NOMO-1 treated with dmso at 0.1 percent for 144 hours (cell line): ENCODE results near the gene DSP.

Experiments used
- DNase-seq: peaks from one replicate; lab custom pipeline; 2025; ENCODE audit not compliant: unreplicated experiment; lab: John Stamatoyannopoulos, UW

The DSP gene

DNA sequence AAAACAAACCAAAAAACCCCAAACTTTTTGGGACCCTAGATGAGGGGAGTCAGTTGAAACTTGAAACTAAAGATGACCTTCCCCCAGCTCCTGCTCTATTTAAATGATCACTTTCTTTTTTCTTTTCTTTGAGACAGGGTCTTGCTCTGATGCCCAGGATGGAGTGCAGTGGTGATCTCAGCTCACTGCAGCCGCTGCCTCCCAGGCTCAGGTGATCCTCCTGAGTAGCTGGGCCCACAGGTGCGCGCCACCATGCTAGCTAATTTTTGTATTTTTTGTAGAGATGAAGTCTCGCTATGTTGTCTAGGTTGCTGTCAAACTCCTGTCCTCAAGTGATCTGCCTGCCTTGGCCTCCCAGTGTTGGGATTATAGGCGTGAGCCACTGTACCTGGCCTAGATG lies 7.3 kb upstream of the DSP start:
- DNase-seq: no peak

DNA sequence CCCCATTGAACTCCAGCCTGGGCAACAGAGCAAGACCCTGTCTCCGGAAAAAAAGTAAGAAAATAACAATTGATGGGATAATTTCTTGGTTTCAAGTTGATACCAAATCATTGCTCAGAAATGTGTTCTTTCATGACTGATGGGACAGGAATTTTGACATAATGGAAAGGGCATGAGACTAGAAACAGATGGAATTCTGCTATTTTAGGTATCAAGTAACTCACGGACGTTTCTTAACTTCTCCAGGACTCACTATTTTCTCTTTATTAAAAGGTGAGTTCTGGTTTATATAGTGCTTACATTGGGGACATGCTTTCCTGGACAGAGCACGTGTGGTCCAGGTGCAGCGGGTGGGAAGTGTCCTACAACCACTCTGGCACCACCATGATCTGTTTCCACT lies 6.0 kb upstream of the DSP start:
- DNase-seq: no peak

DNA sequence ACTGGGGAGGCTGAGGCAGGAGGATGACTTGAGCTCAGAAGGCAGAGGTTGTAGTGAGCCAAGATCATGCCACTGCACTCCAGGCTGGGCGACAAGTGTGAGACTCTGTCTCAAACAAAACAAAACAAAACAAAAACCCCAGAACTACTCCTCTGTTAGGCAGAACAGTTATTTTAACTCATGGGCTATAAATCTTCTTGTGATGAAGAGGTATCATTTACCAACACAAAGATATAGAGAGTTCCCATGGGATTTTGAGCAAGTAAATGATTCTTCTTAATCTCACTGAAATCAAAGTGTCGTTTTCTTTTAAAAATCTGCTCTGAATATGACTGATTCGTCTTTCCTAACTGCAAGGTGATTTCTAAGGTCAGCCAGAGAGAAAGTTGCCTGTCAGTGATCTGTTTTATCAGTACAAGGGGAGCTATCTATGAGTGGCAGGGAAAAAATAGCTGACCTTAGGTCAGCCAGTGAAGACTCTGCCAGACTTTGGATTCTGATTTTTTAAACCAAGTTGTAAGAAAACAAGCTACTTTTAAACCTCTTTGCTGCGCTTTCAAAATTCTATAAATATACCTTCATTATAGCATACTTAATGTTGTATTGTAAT lies 3.8 kb upstream of the DSP start:
- no peak for DNase-seq

DNA sequence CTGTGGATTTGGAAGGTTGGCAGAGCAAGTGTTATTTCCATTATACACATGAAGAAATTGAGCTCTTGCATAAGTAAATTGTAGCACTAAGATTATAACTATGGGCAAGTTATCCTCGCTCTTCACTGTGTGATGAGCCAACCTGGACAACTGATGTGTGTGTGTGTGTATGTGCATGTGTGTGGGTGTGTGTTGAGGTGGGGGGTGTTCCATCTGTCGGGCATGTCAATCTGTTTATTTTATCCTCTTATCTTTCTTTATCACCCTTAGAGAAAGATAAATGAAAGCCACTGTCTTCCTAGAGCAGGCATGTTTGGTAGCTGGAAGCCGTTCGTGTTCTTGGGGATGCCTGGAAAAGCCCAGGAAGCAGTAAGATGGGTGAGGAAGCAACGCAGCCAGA lies 3.0 kb upstream of the DSP start:
- DNase-seq: no peak

DNA sequence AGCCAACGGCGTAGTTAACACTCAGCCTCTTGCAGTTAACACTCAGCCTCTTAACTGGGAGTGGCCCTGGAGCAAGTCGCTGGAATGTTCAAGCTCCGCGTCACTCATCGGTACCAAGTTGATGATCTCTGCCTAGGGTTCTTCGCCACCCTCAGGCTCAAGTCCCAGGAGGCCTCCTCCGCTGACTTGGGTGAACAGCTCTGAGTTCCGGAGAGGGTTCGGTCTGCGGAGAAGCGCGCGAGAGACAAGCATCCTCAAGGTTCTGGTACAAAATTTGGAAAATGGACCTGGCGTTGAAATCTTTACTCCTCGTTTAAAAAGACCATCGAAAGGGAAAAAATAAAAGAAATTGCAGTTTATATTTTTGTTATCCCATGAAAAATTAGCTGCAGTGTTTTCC lies 876 bp upstream of the DSP start:
- no peak for DNase-seq

DNA sequence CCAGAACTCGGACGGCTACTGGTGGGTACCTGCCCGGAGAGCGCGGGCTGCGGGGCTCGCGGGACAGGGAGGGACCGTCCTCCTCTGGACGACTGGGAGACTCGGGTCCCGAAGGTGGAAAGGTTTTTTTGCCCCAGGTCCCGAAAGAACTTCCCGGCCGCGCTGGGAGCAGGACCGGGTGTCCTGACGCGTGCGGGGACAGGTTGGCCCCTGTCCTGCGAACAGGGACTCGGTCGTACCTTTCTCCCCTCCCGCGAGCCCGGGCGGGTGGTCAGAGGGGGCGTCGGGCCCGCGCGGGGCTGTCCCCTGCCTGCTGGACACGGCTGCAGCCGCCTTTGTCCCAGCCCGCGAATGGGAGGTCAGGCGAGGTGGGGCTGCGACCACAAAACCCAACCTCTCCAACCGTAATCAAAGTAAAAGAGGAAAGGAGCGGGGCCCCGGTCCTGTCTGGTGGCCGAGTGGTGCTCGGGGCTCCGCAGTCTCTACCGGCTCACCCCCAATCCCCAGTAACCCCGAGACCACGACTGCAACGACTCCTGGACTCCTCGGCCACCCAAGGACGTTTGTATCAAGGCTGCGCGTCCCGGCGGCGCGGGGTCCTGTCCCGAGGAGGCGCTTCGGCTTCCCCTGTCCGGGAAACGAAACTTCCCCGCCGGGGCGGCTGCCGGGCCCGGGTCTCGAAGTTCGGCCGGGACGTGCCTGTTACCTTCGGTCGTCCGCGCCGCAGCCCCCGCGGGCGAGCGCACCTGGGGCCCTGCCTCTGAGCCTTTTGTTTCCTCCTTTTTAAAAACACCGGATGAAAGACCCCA lies 798 bp downstream of the DSP start:
- no peak for DNase-seq

DNA sequence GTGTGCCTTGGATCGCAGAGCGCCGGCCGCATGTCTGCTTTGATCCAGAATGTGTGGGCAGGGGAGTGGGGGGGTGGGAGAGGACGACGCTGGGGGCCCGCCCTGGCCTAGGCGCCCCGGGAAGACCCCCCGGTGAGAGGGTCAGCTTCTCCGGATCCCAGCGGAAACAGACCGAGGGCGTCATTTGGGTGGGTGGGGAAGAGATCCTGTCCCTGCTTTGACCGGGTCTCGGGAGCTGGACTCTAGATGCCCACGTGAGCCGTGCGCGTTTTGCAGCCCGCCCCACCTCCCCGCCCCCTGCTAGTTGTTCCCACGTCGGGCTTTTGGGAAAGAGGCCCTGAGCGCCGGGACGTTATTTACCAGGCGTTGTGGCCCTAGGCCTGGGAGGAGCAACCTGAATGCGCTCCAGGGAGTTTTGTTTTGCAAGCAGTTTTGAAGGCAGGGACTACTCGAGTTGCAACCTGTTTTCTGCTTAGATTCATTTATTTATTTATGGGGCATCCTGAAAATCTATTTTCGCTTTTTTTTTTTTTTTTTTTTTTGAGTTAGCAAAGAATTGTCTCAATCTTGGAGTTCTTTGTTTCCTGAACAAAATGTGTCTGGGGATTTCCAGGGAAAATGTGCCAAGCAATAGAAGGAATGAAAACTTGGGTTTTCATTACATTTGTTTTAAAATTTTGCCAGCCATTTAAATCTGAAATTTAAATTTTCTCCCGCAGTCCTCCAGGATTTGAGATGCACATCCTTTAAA lies 1.6 kb downstream of the DSP start:
- no peak for DNase-seq

DNA sequence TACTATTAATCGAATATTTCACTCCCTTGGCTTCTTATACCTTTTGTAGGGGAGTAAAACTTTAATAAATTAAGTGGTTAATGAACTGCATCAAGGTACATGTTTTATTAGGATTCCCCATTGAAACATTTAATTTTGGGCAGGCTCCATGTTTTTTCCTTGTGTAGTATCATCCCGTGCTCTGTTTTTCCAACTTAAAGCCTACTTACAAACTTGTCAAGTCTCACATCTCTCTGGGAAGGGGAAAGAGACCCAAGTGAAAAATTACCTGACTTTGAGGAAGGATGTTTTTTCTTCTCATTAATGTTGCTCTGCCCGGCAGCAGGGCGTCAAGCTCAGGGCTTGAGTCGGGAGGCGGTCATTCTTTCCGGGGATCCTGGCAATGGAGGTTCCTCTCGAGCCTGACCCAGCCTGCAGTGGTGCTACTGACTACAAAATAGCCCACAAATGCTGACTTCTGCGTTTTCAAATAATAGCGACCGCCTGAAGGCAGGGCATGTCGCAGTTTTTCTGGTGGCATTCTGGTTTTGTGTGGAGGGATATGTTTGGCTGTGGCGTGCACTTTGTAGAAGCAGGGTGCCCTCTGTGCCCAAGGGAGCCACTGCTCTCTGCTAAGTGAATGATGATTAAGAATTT lies 2.4 kb downstream of the DSP start:
- no peak for DNase-seq

DNA sequence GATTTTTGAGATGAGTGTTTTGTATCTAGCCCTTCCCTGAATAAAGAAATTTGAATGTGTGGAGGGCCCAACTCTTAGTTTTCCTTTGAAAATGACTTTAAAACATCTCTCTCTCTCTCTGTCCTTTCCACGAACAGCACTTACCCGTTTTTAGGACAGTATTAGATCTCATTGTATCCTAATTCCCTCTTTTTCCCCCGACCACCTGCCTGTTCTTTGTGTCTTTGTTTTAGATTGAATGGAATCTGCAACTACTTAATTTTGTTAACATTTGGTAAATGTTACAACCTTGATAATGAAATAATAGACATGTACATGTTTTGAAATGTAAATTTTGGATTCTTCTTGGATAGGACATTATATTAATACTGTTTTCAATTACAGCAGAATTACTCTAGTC lies 3.1 kb downstream of the DSP start:
- DNase-seq: no peak

DNA sequence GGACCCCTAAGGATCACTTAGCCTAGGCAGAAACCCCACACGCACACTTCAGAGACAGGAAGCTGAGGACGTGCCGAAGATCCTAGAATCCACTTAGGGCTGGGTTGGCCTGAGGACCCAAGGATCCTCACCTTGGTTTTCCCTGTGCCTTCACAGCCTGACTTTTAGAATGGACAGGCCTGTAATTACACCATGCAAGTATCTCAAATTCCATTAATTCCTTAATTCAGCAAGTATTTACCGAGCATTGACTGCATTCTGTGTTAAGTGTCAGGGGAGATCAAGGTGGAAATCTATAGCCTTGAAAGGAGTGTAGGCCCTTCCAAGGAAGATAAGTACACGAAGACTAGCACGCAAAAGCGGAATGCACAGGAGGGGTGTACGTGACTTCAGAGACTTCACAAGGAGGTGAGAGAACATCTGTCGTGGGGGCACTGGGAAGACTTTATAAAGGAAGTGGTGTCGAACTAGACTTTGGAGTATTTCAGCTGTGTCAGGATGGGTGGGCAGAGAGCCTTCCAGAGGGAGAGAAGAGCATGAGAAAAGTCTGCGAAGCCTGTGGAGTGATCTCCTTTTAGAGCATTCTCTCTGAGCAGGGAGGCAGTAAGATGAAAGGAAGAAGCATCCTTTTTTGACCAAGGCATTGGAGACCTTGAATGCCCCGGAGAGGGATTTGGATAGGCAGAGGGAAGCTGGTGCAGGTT lies 4.0 kb downstream of the DSP start:
- no peak for DNase-seq

DNA sequence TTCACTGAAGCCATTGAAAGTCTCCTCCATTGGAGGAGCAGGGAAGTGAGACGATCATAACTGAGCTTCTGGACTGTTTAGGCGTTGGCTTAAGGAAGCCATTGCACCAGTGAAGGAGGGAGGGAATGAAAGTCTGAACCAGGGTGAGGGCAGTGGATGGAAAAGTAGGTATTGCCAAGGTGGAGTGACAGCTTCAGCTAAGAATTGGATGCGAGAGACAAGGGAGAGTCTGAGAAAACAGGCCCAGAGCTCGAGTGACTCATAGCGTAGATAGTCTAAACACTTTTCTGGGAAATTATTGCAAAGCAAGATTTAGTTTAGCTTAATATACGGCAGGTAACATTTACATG lies 4.5 kb downstream of the DSP start:
- no peak for DNase-seq

DNA sequence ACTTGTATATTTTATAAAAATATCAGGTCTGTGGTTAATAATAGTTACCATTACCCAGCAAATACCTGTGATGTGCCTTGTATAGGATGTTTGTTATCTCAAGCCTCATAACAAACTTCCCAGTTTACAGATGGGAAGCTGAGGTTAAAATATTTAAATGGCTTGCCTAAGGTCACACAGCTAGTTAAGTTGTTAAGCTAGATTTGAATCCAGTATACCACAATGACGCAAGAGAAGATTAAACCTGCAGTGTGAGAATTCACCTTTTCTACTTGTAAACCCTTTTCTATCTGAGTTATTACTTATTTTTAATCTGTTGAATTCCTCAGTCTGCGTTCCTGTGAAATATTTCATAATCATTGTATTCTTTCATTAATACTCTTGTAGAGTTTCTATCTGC lies 4.9 kb downstream of the DSP start:
- DNase-seq: no peak

DNA sequence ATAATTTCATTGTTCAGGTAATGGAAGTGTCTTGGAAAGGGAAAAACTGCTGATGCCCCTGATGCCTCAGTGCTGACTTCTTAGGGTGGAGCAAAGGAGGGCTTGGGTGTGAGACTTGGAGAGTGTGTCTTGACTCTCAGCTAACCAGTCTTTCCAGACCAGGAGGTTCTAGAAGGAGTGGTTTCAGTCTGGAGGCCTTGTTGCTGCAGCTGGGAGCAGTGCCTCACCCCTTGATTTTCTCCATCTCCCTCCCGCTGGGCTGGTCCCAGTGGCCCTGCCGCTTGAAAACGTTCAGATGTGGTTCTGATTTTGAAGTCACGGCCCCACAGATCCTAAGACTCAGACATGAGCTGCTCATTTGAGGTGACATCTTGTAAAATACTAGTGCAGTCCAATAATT lies 5.4 kb downstream of the DSP start:
- no peak for DNase-seq

DNA sequence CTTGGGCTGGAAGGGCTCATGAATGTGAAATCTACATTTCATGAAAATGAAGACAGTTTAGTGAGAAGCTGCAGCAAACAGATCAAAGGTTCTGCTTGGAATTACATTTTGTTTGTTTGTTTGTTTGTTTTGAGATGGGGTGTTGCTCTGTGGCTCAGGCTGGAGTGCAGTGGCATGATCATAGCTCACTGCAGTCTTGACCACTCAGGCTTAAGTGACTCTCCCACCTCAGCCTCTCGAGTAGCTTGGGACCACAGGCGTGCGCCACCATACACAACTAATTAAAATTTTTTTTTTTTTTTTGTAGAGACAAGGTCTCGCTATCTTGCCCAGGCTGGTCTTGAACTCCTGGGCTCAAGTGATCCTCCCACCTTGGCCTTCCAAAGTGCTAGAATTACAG lies 5.8 kb downstream of the DSP start:
- no peak for DNase-seq

DNA sequence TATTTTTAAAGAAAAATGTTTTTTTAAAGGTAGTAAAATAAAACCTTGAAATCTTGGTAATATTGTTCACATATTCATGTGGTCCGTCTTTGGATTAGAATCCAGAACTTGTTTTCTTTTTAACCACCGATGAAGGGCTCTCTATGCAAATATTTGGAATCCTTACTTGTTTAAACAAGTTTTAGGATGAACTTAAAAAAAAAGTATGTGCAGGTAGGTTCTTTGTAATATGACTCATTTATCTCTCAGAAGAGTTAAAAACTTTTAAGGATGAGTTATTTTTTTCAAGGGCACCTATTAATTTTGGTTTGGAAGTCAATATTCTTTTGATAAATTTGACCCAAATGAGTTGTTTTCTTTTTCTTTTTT lies 8.9 kb downstream of the DSP start:
- DNase-seq: no peak

DNA sequence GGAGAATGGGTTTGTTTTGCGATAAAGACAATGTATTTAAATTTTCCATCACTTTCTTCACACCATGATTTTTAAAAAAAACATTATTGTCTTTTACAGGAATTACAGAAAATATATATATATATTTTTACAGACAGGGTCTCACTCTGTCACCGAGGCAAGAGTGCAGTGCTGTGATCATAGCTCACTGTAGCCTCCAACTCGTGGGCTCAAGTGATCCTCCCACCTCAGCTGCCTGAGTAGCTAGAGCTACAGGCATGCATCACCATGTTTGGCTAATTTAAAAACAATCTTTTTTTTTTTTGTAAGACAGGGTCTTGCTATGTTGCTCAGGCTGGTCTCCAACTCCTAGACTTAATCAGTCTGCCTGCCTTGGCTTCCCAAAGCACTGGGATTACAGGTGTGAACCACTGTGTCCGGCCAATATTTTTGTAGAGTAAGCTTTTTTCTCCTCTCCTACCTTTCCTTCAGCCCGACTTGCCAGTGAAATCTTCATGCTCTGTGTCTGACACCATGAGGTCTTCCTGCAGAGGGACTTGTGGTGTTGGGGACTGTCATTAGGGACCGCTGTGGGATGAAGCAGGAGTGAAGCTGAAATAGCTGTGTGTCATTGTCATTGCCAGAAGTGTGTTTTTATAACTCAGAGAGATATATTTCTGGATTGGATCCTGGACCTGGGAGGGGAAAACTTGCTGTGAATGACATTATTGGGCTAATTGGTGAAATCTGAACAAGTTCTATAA lies 13.2 kb downstream of the DSP start:
- no peak for DNase-seq

DNA sequence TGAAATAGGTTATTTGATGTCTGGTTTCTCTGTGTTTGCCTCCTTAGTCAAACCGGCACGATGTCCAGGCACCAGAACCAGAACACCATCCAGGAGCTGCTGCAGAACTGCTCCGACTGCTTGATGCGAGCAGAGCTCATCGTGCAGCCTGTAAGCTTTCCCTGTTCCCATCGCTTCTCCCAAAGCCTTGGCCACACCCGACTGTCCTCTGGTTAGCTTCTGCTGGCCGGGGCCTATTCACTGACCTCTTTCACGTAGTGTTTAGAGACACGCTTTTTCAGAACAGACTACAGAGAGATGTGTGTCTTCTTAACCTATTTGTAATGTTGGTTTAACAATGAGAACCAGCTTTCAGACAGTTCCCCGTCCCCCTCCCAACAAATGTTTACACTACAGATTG lies 14.2 kb downstream of the DSP start:
- DNase-seq: no peak

DNA sequence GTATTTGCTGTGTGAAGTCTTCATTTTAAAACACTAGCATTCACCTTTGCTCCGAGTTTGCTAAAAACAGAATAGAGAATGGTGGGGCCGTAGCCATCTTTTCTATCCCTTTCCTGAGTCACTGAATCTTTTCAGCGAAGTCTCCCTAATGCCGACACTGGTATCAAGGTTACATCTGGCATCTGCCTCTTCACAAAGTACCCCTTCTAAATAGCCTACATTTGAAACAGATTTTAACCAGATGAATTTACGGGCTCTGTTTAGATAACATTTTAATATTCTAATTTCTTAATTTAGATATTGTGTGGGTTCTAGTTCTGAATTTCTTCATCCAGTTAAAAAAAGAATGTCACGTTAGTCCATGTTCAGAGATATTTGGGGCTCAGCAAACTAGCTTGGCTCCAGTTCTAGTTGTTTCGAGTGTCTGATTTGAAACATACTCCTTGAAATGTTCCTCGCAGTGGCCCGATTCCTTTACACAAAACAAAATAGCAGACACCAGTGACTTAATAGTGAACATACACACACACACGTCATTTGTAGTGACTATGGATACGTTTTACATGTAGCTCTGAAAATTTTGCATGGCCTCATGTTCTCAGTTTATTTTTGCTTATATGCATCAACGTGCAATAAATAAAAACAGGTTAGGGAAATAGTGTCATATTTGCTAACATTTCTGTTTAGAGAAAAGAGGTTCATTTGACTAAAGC lies 15.1 kb downstream of the DSP start:
- DNase-seq: no peak

DNA sequence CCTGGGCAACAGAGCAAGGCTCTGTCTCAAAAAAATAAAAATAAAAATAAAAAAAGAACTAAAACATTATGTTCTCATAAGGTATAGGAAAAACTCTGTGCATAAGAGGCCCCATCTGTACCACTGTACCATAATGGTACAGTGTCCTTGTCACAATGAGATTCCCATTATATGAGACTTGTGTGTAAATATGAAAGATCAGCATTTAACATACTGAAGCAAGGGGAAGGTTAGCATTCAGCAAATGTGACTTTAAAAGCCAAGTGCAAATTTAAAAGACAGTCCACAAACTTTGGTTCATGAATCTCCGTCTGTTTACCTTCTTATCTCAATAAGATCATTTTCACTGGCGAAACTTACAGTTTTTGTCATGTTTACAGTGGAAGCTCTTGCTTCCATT lies 16.2 kb downstream of the DSP start:
- DNase-seq: no peak

DNA sequence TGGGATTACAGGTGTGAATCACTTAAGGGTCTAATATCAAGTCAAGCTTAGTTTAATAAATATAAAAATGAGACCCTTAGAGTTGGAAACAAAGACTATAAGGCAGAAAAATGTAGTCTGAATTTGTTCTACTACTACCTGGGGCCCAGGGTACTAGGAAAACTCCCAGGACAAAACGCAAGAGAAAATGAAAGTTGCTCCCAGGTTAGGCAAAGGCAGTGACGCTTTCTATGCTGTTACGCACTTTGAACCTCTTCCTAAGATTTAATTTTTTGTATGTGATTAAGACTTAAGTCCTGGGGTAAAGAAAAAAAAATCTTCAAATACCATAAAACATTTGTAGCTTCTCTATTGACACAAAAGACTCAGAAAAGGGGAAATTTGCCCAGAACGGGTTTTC lies 17.3 kb downstream of the DSP start:
- DNase-seq: no peak
